Measurements from ENCODE around the gene CNNM4.

CNNM4 gene

DNA sequence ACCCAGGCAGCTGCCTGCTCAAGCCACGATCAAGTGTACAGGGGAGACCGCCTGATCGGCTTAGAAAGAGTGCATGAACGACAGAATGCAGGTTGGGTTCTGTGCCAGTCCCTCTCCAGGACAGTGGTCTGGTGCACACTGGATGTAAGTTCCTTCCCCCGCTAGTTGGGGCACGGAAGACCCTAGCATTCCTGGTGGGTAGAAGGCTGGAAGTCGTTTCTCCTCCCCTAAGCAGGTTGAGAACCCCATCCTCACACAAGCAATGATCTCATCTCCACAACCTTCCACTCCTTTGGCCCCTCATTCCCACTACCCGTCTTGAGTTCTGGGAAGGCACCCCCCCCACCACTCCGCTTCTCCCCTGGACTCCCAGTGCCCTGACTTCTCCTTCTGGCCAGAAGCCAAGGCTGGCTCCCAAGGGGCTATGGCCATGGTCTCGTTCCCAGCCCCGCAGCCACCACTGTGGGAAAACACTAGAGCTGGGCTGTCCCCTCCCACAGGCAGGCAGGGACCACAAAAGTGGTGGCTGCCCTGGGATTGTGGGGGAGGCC is 98.5 kb downstream of the CNNM4 start:
- DNase-seq (ENCODE audit: low read depth) = no peak

DNA sequence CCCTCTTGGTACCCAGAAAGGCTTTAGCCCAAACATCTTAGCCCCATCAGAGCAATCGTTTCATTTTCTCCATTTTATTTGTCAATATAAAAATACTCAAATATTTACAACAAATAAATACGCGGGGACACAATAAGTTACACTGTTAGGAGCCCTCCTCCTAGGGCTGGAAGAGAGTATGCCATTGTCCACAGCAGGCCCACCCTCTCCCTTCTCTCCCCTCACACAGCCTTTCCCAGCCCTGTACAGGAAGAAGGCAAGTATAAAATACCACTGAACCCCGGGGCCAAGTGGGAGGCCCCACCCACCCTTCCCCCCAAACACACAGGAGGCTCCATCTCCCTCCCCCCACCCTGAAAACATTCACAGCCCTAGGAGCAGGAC is 99.0 kb downstream of the CNNM4 start:
- DNase-seq (ENCODE audit: low read depth) = no peak

DNA sequence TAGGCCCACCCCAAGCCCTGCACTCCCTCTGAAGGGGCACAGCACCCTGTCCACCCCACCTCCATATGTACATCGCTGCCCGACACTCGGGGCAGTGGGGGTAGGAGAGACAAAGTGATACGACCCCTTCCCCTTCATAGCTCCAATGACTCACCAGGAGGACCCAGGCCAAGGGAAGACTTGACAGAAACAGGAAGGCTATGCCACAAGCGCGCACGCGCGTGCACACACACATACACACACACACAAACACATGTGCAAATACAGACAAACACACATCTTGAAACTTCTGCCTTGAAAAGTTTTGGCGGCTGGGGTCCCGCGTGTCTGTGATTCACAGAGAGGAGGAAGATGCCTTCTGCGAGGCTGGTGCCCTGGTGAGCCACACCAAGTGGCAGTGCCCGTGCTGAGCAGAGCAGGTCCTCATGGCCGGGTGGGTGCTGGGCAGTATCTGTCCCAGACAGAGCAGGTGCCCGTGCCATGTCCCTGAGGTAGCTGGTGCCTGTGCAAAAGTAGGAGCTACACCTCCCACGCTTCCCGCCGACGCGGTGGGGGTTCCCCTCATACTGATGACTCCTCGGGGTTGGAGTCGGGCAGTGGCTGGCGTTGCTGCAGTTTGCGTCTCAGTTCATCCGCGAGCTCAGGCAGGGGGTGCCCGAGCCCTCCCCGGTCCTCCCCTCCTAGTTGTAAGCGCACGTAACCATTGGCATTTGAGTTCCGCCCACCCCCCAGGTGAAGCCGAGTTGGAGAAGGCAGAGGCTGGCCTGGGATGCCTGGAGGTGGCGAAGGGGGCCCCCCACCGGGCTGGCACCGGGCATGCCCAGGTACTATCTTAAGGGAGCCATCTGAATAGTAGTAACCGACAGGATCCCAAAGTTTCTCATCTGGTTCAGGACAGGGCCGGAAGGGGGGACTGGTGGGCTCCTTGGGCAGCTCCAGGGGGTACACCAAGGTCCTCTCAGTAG is 99.6 kb downstream of the CNNM4 start:
- no peak for DNase-seq (ENCODE audit: low read depth)

DNA sequence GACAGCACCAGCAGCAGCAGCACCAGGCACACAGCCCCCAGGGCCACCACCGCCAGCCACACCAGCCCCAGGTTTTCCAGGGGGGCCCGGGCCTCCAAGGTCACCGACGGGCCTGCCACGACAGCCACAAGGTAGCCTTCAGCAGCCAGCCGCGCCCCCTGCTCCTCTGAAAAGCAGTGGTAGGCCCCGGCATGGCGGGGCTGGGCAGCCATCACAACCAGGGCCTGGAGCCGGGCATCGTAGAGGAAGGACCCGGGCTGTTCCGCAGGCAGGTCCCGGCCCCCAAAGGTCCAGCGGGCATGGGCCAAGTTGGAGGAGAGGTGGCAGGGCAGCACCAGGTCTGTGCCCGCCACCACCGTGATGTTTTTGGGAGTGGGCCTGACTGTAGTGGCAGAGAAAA is 100.4 kb downstream of the CNNM4 start:
- no peak for DNase-seq (ENCODE audit: low read depth)

All from activated T-cell treated with anti-CD3 and anti-CD28 coated beads for 1 hour (primary cell).